CD4-positive, alpha-beta T cell treated with Interferon alpha-2 for 1 hour (primary cell): ENCODE data around the gene PID1.

Source experiments
- DNase-seq, 2 donors: peaks; one replicate each; pipeline ENCODE4 v3.0.0-alpha.2; 2020 to 2022

PID1 gene

DNA sequence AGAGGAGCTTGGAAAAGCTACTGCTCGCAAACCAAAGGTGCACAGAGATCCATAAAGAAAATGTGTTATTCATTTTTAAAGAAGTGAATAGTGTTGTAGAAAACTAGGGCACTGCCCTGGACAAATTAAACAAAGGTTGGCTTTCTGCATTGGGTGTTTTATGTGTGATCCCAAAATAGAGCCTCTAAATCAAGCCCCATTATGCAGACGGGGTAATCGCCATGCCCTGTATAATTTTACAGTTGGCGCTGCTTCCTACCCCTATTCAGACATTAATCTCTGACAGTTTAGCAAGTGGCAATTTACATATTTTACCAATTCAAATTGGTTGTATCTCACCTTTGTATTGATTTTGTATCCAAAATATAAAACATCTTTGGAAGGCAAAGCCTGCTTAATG lies 109.1 kb downstream of the PID1 start:
- no peak for DNase-seq

DNA sequence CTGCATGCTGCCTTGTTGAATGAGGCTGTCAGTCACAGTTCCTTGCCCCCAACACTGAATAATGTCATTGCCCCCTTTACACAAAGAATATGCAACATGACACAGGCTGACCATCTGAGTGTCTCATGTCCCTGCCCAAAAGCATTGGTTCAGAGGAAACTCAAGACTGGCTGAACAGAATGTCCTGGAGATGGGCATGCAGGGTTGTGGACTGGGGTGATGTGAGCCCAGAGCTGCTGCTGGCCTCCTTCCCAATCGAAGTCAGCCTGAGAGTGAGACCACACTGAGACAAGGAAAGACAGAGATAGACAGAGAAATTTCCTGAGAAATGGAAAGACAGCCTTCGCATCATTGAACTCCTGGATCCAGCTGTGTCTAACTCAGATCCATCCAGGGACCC lies 110.1 kb downstream of the PID1 start:
- no peak for DNase-seq

DNA sequence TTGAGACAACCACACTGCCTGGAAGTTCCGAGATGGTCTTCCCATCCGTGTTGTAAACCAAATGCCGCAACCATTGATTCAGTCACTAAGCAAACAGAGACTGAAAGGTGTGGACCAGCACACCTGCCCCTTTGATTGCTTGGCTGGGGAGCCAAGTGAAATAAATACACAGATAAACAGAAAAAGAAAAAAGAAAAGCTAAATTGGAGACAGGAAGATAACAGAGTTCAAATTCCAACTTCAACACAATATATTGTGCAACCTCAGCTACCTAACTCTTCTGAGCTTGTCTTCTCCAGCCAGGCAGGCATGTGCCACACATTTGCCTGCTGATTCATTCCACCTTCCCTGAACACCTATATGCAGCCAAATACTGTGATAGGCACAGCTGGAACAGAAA lies 110.9 kb downstream of the PID1 start:
- no peak for DNase-seq

- no peak for DNase-seq
Observed at GRCh38 chr2:229159405-229159804, 111.7 kb downstream of the PID1 start.

DNA sequence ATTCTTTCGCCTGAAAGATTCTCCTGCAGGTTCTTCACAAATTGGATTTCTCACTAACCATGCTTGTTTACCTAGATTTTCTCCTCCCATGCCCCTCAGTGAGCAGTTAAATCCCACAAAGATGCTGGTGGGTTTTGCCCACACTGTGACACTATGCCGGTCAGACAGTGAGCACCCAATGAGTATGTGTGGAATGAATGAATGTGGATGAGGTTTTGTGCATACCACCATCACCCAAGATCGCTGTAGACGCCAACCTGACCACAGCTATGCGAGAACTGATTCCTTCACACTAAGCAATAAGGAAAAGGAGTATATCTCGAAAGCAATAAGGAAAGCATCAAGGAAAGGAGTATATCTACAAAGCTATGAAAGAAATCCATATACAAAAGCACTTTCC lies 116.7 kb downstream of the PID1 start:
- no peak for DNase-seq

DNA sequence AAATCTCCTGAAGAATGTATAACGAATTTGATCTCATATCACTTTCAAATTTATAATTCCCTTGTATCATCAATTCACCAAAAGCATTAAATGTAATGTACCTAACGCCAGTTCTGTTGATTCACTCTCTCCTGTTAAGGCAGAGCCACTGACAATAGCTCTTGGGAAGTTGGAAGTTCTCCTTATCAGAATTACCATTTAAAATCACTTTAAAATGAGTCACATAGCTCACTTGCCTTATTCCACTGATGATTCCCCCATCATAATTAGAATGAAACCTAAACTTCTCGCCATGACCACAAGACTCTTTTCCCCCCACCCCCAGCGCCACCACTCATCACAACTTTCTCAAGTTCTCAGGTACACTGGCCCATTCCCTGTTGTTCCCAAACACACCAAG lies 117.1 kb downstream of the PID1 start:
- no peak for DNase-seq

GRCh38 chr2:229153267-229153666 lies 117.8 kb downstream of the PID1 start:
- no peak for DNase-seq

DNA sequence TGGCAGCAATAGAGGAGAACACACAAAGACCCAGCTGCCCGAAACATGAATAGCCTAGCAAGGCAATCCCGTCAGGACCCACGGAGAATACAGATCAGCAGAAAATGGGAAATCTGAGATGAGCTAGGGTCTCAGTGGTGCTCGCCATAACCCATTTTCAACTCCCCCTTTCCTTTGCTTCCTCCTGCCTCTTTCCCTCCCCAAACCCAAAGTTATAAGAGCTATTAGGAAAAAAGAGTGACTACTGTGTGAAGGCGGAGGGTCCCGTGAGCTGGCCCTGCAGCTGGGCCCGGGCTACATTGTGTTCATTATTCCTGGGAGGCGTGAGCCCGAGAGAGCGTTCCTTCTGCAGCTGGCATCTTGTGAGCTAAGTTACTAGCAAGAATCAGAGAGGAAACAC lies 118.4 kb downstream of the PID1 start:
- no peak for DNase-seq

DNA sequence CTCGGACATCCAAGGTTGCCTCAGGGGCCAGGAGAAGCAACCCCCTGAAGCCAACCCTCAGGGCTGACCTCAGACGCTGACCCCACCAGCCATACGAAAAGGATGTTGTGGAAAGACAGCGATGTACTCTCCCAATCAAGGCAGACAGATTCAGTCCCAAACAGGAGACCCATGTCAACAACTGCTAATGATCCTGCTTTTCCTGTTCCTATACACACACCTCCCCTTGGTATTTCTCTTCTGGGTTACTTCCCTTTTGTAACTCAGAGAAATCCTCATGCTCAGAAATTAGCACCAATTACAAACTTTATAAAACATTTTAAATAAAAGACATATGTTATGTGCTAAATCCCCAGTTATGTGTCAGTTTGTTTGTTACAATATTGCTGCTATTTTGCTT lies 120.8 kb downstream of the PID1 start:
- no peak for DNase-seq

DNA sequence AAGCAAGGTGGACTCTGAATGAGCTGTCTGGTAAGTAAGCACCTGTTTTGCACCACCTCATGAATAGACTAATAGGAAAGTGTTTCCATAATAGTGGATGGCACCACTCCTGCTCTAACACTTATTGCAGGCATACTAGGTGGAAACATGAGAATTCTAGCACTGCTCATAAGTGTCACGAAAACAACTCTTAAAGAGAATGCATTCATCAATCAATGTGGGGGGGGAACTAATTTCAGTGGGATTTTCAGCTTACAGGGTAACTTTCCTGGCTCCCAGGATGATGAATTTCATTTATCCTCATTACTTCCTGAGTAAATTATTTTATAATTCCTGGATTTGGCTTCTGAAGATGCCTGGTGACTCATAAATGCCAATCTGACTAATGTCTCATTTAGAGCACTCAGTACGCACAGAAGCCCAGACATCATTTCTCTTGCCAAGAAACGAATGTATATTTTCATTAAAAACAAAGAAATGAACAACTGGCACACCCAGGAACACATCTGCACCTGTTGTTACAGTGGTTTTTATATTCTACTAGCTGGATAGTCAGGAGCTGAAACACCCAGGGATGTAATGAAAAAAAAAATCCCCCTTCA lies 129.6 kb downstream of the PID1 start:
- no peak for DNase-seq

DNA sequence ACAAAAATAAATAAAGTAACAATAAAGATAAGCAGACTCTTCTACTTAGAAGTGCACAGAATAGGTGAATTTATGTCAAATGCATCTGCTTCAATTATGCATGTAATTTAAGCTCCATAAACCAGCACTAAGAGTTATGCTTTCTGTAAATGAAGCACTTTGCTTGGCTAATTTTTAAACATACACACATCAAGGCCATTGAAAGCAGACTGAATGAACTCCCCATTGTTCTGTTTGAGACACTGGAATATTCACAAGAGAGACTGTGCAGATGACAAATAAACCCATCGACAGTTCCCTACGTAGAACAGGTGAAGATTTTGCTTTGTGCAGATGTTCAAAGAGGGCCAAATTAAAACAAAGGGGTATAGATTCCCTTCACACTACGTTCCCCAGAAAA lies 133.4 kb downstream of the PID1 start:
- DNase-seq = no peak

DNA sequence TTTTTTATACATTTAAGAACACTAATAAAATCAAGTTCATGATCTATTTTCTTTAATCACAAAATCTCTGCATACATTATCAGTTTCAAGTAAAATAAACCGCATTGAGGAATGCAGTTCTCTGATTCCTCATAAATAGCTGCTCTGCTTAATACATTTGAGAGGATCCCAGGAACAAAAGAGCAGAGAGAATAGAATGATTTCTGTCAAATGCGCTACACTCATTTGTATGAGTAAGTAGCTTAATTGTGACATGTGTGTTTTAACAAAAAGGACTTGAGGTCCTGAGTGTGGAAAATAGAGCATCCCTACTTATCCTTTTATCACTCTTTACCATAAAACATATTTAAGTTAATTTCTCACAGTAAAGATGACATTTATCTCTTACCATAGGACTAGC lies 134.0 kb downstream of the PID1 start:
- DNase-seq = no peak

GRCh38 chr2:229133155-229133772 lies 137.8 kb downstream of the PID1 start:
- no peak for DNase-seq

GRCh38 chr2:229132236-229132635 lies 138.9 kb downstream of the PID1 start:
- DNase-seq = no peak

GRCh38 chr2:229130522-229130921 lies 140.6 kb downstream of the PID1 start:
- DNase-seq = no peak

DNA sequence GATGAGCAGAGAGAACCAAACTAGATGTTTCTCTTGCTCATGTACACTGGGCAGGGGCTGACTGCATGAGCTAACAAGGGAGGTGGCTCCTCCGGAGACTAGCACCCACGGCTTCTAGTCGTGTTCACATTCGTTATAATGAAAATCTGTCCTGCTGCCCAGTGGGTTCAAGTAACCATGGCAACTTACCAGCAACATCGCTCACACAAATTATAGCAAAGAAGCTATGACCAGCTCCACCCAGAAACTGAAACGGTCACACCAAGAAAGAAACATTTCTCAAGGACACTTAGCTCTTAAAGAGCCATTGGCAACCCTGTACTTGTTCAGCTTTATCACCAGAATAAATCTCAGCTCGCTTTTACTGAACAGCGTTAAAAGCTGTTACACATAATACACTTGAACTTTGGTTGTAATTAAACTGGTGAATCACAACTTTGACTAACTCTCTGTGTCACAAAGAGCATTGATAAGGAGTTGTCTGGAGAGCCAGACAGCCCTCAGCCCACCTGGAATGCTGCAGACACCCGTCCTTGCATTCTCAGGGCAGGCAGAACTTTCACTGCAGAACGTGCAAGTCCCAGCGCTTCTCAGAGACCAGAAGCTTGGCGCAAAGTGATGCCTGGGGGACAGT lies 141.2 kb downstream of the PID1 start:
- DNase-seq = no peak

DNA sequence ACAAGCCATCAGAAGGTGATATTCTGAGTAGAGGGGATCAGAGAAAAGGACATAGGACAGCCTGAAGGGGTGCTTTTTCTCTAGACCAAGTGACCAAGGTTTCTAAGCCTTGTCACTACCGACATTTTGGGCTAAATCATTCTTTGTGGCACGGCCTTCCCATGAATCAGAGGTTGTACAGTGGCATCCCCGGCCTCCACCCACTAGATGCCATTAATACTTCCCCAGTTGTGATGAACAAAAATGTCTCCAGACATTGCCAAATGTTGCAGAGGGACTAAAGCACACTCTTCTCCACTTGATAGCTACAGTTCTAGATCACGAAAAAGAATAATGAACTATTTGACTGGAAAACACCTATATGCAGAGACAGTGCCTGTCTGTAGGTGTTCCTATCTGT lies 143.6 kb downstream of the PID1 start:
- DNase-seq = no peak

DNA sequence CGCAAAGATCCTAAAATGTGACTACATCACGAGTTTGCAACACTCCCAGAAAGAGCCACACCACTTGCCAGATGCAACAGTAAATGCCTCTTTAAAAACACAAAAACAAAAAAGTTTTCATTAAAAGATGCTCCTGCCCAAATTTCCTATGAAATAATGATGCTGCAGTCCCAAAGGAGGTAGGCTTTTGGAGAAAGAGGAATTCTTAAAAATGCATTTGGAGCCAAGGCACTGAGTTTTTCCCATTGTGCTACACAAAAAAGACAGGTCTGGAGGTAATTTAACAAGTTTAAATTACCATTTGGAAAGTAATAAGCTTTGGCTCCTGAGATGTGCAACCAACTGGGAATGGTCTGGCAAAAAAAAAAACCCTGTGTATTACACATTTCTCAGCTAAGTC lies 145.0 kb downstream of the PID1 start:
- DNase-seq = no peak

- no peak for DNase-seq
Observed at GRCh38 chr2:229124136-229124535, 147.0 kb downstream of the PID1 start.

DNA sequence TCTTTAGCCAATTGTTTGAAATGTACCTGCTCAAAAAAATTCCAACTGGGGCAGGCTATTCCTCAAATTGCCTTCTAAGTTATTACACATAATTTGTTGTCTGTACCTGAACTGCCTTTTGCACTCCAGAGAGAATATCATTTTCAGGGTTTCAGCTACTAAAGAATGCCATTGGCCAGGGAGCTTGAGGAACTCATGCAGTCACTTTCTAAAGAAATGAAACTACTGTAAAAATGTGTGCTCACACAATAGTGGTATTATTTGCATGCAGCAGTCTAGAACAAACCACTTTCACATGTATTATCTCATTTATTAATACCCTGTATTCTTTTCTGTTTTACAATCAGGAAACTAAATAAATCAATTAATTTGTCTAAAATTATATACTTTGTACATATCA lies 152.2 kb downstream of the PID1 start:
- no peak for DNase-seq

GRCh38 chr2:229118336-229118735 lies 152.8 kb downstream of the PID1 start:
- no peak for DNase-seq

GRCh38 chr2:229111744-229112143 lies 159.3 kb downstream of the PID1 start:
- no peak for DNase-seq

- DNase-seq = no peak
Observed at GRCh38 chr2:229109195-229109594, 161.9 kb downstream of the PID1 start.

GRCh38 chr2:229107601-229108000 lies 163.5 kb downstream of the PID1 start:
- DNase-seq = no peak

DNA sequence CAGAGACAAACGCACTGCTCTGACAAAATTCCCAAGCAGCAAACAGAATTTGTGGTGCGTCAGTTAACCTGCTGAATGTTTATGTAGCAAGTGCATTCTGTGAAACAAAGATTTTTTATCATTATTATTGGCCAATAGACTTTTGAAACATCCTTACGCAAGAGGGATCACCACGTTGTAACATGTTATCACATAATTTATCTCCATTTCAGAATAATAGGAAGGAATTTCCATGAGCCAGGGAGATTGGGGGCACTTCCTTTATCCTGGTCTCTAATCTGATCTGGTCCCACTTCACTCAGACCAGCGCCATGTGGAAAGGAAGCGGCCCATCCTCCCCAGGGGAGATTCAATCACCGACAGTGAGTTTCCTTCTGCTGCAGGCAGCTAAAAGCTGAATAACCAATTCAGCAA lies 166.1 kb downstream of the PID1 start:
- no peak for DNase-seq
